Endothelial cell (in vitro differentiated cells): ENCODE measurements around the gene MOBP. TPM values are rescaled to one million over a fixed set of nuclear protein-coding genes. Genes with fewer than 3 reads are reported as not detected.
"Not testable (repeated sequence)": the region's sequence is repeated elsewhere in the genome, so short reads cannot be mapped to it uniquely, and the experiment has no call there.

ENCODE experiments used
- DNase-seq: peaks from one replicate; pipeline ENCODE4 v3.0.0; 2021; ENCODE audit warnings: low spot score
- H3K27ac Mint-ChIP-seq: one replicate; pipeline ENCODE4 v1.8.0; 2021; ENCODE audit warnings: mixed read lengths, inconsistent platforms; ENCODE audit not compliant: unreplicated experiment
- H3K27me3 Mint-ChIP-seq: one replicate; pipeline ENCODE4 v1.8.0; 2021; ENCODE audit warnings: mild to moderate bottlenecking, moderate library complexity, mixed read lengths, inconsistent platforms; ENCODE audit not compliant: unreplicated experiment
- H3K36me3 Mint-ChIP-seq: one replicate; pipeline ENCODE4 v1.8.0; 2021; ENCODE audit warnings: mild to moderate bottlenecking, low read depth, mixed read lengths, inconsistent platforms; ENCODE audit not compliant: unreplicated experiment
- H3K4me1 Mint-ChIP-seq: one replicate; pipeline ENCODE4 v1.8.0; 2021; ENCODE audit warnings: mild to moderate bottlenecking, mixed read lengths, inconsistent platforms; ENCODE audit not compliant: unreplicated experiment
- H3K4me3 Mint-ChIP-seq: one replicate; pipeline ENCODE4 v1.8.0; 2021; ENCODE audit warnings: mild to moderate bottlenecking, mixed read lengths, inconsistent platforms; ENCODE audit not compliant: unreplicated experiment
- H3K9me3 Mint-ChIP-seq: one replicate; pipeline ENCODE4 v1.8.0; 2021; ENCODE audit warnings: mixed read lengths, inconsistent platforms; ENCODE audit not compliant: unreplicated experiment
- CTCF ChIP-seq: fragments of 200-600 bp; sonication (generic); IDR thresholded peaks from one replicate; pipeline ENCODE4 v1.5.0; 2021; ENCODE audit warnings: antibody characterized with exemption; ENCODE audit not compliant: unreplicated experiment
- total RNA-seq: library from RNA; stranded (reverse); fragmentation: NEBNext Ultra II Directional; extraction: Animal tissue kit (Norgen Biotek cat#: 25700); gene quantifications from one replicate; pipeline ENCODE4 v1.2.1, GENCODE V29; 2021; ENCODE audit not compliant: unreplicated experiment

Gene MOBP
- total RNA-seq, 1 donor from 2014 or later, result not detected

GRCh38 chr3:39448506-39449233, 18.8 kb upstream of the MOBP start:
- Mint-ChIP-seq H3K4me3 (no peak overlapping the region), H3K9me3 (no peaks in the 10 kb centered on the region), H3K36me3 (no peaks in the 10 kb centered on the region), H3K27me3 (no peaks in the 10 kb centered on the region), H3K27ac (no peak overlapping the region), H3K4me1 (no peaks in the 10 kb centered on the region)
- no peak for TF ChIP-seq CTCF
- no peak for DNase-seq

- no peak for TF ChIP-seq CTCF
- no peaks in the 10 kb centered on the region for H3K27me3 Mint-ChIP-seq
- H3K4me3 Mint-ChIP-seq, result no peak overlapping the region
- no peaks in the 10 kb centered on the region for H3K9me3 Mint-ChIP-seq
- H3K36me3 Mint-ChIP-seq, result no peaks in the 10 kb centered on the region
- H3K4me1 Mint-ChIP-seq, result no peaks in the 10 kb centered on the region
- no peak for DNase-seq
- H3K27ac Mint-ChIP-seq, result no peak overlapping the region
Measured at GRCh38 chr3:39449796-39450195, 17.7 kb upstream of the MOBP start.

GRCh38 chr3:39453134-39453533, 14.3 kb upstream of the MOBP start:
- Mint-ChIP-seq H3K4me3 (no peak overlapping the region), H3K36me3 (no peaks in the 10 kb centered on the region), H3K9me3 (no peaks in the 10 kb centered on the region), H3K27me3 (no peaks in the 10 kb centered on the region), H3K27ac (no peak overlapping the region), H3K4me1 (no peaks in the 10 kb centered on the region)
- DNase-seq, result no peak
- TF ChIP-seq CTCF, result no peak

- H3K27ac Mint-ChIP-seq, H3K27me3 Mint-ChIP-seq, H3K36me3 Mint-ChIP-seq, H3K4me1 Mint-ChIP-seq, H3K9me3 Mint-ChIP-seq, DNase-seq, H3K4me3 Mint-ChIP-seq: not testable (repeated sequence)
Measured at GRCh38 chr3:39453872-39454271, 13.6 kb upstream of the MOBP start.

- H3K36me3 Mint-ChIP-seq, result no peaks in the 10 kb centered on the region
- H3K4me3 Mint-ChIP-seq, result no peak overlapping the region
- DNase-seq, result no peak
- no peaks in the 10 kb centered on the region for H3K27me3 Mint-ChIP-seq
- no peaks in the 10 kb centered on the region for H3K9me3 Mint-ChIP-seq
- H3K4me1 Mint-ChIP-seq, result no peaks in the 10 kb centered on the region
- no peak for TF ChIP-seq CTCF
- no peak overlapping the region for H3K27ac Mint-ChIP-seq
Measured at GRCh38 chr3:39454591-39455217, 12.8 kb upstream of the MOBP start.
